ENCODE data around the gene MEGF6.

The MEGF6 gene

GRCh38 chr1:3459051-3459908 is 152.0 kb downstream of the MEGF6 start:
- H3K9ac ChIP-seq (ENCODE audit: low read depth in 1 of 2, low read length in 2 of 2) = peak overlapping the region; percentile 65 to 81
- no peaks in the 10 kb centered on the region for H3K9me3 ChIP-seq (ENCODE audit: control insufficient read depth in 2 of 2, low read length in 2 of 2)
- H3K4me1 ChIP-seq (ENCODE audit: control insufficient read depth in 2 of 2, insufficient read depth in 2 of 2, low read length in 2 of 2) = peaks cover 58 to 66% of the 10 kb centered on the region in 2 donors
- H3K27ac ChIP-seq (ENCODE audit: low read depth in 2 of 2, low read length in 2 of 2) = peak overlapping the region; percentile 92 to 94
- H3K36me3 ChIP-seq (ENCODE audit: control insufficient read depth in 2 of 2, insufficient read depth in 2 of 2, low read length in 2 of 2) = peaks cover 0 to 4% of the 10 kb centered on the region in 2 donors
- H3K27me3 ChIP-seq (ENCODE audit: control insufficient read depth in 2 of 2, insufficient read depth in 2 of 2, low read length in 2 of 2) = no peaks in the 10 kb centered on the region
- peak overlapping the region in 1 of 2 donors; percentile 9 for H3K4me3 ChIP-seq (ENCODE audit: low read length in 2 of 2)

DNA sequence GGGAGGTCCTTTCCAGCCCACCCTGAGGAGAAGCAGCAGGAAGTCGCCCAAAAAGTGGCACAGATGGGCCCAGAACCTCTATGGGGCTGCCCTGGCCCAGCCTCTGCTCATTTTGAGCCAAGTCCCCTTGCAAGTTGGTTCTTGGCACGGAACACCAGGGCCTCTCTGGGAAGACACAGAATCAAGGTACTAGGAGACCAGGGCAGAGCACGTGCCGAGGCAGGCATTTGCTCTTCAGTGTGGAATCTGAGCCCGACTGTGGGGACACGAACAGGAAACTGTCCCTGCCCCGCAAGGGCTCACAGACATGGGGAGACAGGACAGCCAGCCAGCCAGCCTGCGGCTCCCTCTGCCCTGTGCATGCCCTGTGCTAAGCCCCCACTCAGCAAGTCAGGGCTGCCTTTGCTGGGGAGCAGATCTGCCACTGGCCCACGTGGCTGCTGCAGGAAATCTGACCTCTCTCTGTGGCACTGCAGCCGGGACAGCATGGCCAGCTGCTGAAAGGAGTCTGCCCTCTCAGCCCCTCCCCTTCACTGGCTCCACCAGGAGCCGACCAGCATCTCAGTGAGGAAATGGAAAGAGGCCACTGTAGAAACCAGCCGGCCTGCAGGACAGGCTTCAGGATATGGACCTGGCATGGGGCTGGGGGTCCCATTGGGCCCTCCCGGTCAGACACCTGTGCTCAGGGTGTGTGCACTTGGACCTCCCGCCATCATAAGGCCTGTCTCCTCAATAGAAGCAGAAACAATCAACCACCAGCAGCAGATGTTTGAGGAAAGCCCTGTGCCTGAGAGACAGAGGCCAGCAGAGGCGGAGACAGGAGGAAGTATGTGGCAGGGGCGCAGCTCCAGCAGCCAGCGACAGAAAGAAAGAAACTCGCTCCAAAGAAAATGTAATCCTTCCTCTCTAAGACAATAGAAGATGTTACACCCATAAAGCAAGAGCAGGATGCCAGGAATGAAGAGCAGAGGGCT is 153.1 kb downstream of the MEGF6 start:
- peaks cover 67 to 75% of the 10 kb centered on the region in 2 donors for H3K4me1 ChIP-seq (ENCODE audit: control insufficient read depth in 2 of 2, insufficient read depth in 2 of 2, low read length in 2 of 2)

DNA sequence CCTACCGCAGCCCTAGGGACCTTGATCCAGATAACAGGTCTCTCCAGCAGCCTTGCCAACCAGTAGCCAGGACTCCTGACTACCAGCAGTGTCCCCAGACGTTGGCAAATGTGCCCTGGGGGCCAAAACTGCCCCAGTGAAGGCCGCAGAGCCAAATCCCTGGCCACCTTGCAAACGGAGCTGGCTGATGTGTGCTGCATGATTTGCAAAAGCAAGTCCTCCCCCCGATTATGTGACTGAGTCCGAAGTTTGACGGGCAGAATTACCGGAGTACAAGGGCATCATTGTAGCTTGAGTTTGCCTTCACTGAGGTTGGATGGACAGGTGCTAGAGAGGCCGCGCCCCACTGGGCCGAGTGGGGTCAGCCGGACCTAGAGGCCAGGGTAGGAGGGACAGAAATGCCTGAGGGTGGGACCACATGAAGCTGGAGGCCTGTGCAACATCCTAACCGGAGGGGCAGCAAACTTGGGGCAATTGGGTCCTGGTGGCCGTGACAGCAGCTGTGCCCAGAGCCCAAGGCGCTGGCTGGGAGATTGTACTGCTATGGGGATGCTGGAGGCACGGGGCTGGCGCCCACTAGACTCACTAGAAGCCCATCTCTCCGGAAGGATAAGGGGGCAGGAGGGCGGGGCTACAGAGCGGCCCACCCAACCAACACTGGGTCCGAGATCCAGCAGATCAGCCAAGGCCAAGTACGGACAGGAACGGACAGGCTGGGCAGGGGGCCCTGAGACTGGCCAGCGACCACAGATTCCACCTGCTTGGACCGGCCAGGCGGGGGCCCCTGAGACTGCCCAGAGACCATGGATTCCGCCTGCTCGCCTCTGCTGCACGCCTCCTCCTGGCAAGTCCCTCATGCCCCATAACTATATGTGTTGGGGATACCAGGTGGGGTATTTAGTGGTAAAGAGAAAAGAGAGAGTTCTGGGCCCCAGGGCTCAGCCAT is 154.1 kb downstream of the MEGF6 start:
- Histone ChIP-seq H3K4me1 (ENCODE audit: control insufficient read depth in 2 of 2, insufficient read depth in 2 of 2, low read length in 2 of 2) (peaks cover 67 to 76% of the 10 kb centered on the region in 2 donors), H3K9me3 (ENCODE audit: control insufficient read depth in 2 of 2, low read length in 2 of 2) (no peaks in the 10 kb centered on the region), H3K36me3 (ENCODE audit: control insufficient read depth in 2 of 2, insufficient read depth in 2 of 2, low read length in 2 of 2) (no peaks in the 10 kb centered on the region), H3K9ac (ENCODE audit: low read depth in 1 of 2, low read length in 2 of 2) (peak overlapping the region; percentile 52 to 81), H3K27ac (ENCODE audit: low read depth in 2 of 2, low read length in 2 of 2) (peak overlapping the region; percentile 92 to 94), H3K4me3 (ENCODE audit: low read length in 2 of 2) (peak overlapping the region; percentile 44 to 72), H3K27me3 (ENCODE audit: control insufficient read depth in 2 of 2, insufficient read depth in 2 of 2, low read length in 2 of 2) (peaks cover 0 to 2% of the 10 kb centered on the region in 2 donors)

More for the DNA sequence above, 153.1 kb downstream of the MEGF6 start:
- Histone ChIP-seq H3K4me3 (ENCODE audit: low read length in 2 of 2) (peak overlapping the region in 1 of 2 donors; percentile 21), H3K27me3 (ENCODE audit: control insufficient read depth in 2 of 2, insufficient read depth in 2 of 2, low read length in 2 of 2) (no peaks in the 10 kb centered on the region), H3K36me3 (ENCODE audit: control insufficient read depth in 2 of 2, insufficient read depth in 2 of 2, low read length in 2 of 2) (no peaks in the 10 kb centered on the region), H3K27ac (ENCODE audit: low read depth in 2 of 2, low read length in 2 of 2) (peak overlapping the region; percentile 92 to 94), H3K9me3 (ENCODE audit: control insufficient read depth in 2 of 2, low read length in 2 of 2) (no peaks in the 10 kb centered on the region), H3K9ac (ENCODE audit: low read depth in 1 of 2, low read length in 2 of 2) (peak overlapping the region; percentile 65 to 81)

DNA sequence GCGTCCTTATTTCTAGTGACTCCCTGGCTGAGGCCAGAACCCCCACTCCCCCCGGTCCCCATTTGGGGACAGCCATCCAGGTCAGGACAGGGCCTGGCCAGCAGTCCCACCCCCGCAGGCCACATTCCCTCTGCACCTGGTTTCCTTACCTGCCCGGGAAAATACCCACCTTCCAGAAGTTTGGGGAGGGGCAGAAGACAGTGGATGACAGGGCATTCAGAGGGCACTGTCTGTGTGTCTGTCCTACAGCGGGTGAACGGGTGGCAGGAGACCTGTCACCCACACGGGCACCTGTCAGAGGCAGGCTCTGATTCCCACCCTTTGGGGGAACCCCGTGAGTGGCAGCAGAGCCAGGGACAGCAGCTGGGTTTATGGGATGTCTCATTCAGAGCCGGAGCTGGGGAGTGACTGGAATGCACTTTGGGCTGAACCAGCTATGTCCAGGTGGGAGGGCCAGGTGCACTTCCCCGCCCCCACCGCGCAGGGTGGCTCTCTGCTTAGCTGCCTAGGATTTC is 154.8 kb downstream of the MEGF6 start:
- H3K9me3 ChIP-seq (ENCODE audit: control insufficient read depth in 2 of 2, low read length in 2 of 2) = no peaks in the 10 kb centered on the region
- no peaks in the 10 kb centered on the region for H3K36me3 ChIP-seq (ENCODE audit: control insufficient read depth in 2 of 2, insufficient read depth in 2 of 2, low read length in 2 of 2)
- H3K27me3 ChIP-seq (ENCODE audit: control insufficient read depth in 2 of 2, insufficient read depth in 2 of 2, low read length in 2 of 2) = peaks cover 0 to 2% of the 10 kb centered on the region in 2 donors
- peaks cover 66 to 73% of the 10 kb centered on the region in 2 donors for H3K4me1 ChIP-seq (ENCODE audit: control insufficient read depth in 2 of 2, insufficient read depth in 2 of 2, low read length in 2 of 2)
- peak overlapping the region; percentile 52 to 81 for H3K9ac ChIP-seq (ENCODE audit: low read depth in 1 of 2, low read length in 2 of 2)
- H3K4me3 ChIP-seq (ENCODE audit: low read length in 2 of 2) = peak overlapping the region; percentile 50 to 72
- peak overlapping the region; percentile 92 to 94 for H3K27ac ChIP-seq (ENCODE audit: low read depth in 2 of 2, low read length in 2 of 2)

- Histone ChIP-seq H3K27ac (ENCODE audit: low read depth in 2 of 2, low read length in 2 of 2) (peak overlapping the region; percentile 92 to 94), H3K9me3 (ENCODE audit: control insufficient read depth in 2 of 2, low read length in 2 of 2) (no peaks in the 10 kb centered on the region), H3K4me1 (ENCODE audit: control insufficient read depth in 2 of 2, insufficient read depth in 2 of 2, low read length in 2 of 2) (peaks cover 62 to 66% of the 10 kb centered on the region in 2 donors), H3K4me3 (ENCODE audit: low read length in 2 of 2) (peak overlapping the region; percentile 72 to 73), H3K36me3 (ENCODE audit: control insufficient read depth in 2 of 2, insufficient read depth in 2 of 2, low read length in 2 of 2) (no peaks in the 10 kb centered on the region), H3K27me3 (ENCODE audit: control insufficient read depth in 2 of 2, insufficient read depth in 2 of 2, low read length in 2 of 2) (peaks cover 0 to 2% of the 10 kb centered on the region in 2 donors), H3K9ac (ENCODE audit: low read depth in 1 of 2, low read length in 2 of 2) (peak overlapping the region; percentile 56 to 81)
Measured at GRCh38 chr1:3455670-3456448, 155.4 kb downstream of the MEGF6 start.

GRCh38 chr1:3454811-3455618 is 156.3 kb downstream of the MEGF6 start:
- peak overlapping the region; percentile 56 to 81 for H3K9ac ChIP-seq (ENCODE audit: low read depth in 1 of 2, low read length in 2 of 2)
- peak overlapping the region; percentile 72 to 73 for H3K4me3 ChIP-seq (ENCODE audit: low read length in 2 of 2)
- peaks cover 0 to 2% of the 10 kb centered on the region in 2 donors for H3K27me3 ChIP-seq (ENCODE audit: control insufficient read depth in 2 of 2, insufficient read depth in 2 of 2, low read length in 2 of 2)
- H3K4me1 ChIP-seq (ENCODE audit: control insufficient read depth in 2 of 2, insufficient read depth in 2 of 2, low read length in 2 of 2) = peaks cover 54 to 58% of the 10 kb centered on the region in 2 donors
- H3K9me3 ChIP-seq (ENCODE audit: control insufficient read depth in 2 of 2, low read length in 2 of 2) = no peaks in the 10 kb centered on the region
- H3K27ac ChIP-seq (ENCODE audit: low read depth in 2 of 2, low read length in 2 of 2) = peak overlapping the region; percentile 92 to 94
- no peaks in the 10 kb centered on the region for H3K36me3 ChIP-seq (ENCODE audit: control insufficient read depth in 2 of 2, insufficient read depth in 2 of 2, low read length in 2 of 2)

DNA sequence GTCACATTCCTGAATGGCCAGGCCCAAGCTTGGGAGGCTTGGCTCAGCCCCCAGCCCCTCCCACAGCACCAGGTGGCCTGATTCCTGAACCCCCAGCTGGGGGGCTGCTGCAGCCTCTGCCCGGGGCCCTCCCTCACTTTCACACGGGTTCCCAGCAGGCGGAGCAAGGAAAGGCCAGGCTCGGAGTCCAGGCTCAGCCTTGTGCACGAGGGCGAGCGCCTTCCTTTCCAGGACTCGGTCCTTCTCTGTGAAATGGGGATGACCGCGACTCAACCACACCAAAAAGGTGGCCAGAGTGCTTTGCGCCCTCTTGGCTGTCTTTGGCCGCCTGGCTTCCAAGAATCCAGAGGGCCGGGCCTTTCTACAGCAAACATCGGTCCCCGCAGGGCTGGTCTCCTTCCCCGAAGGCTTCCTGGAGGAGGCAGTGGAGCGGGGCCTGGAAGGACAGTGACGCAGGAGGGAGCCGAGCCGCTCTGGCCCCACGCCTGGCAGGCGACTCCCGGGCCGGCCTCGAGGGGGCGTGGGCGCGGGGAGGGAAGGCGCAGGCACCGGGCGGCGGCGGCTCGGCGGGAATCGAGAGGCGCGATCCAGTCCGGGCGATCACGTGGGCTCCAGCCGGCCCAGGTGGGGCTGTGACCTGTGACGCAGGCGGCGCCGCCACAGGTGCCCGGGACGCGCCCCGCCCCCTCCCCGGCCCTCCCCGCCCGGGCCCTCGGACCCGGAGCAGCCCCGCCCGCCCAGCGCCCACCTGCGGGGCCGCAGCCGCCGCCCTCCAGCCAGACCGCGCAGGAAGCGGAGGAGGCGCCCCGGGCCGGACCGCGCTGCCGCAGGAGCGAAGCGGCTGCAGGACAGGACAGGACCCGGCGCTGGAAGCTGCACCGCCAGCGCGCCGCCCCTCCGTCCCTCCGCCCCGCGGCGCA is 157.2 kb downstream of the MEGF6 start, which contains the start of gene ARHGEF16:
TSS of gene ARHGEF16 (plus strand) at position 775 of the 920 bp plus-strand sequence. CDS start 8,420 bp downstream, outside the sequence.
- Histone ChIP-seq H3K4me3 (ENCODE audit: low read length in 2 of 2) (peak within 1 kb of the TSS; percentile 72 to 73), H3K27me3 (ENCODE audit: control insufficient read depth in 2 of 2, insufficient read depth in 2 of 2, low read length in 2 of 2) (peaks cover 0 to 2% of the 10 kb centered on the region in 2 donors), H3K4me1 (ENCODE audit: control insufficient read depth in 2 of 2, insufficient read depth in 2 of 2, low read length in 2 of 2) (peaks cover 47 to 50% of the 10 kb centered on the region in 2 donors), H3K9ac (ENCODE audit: low read depth in 1 of 2, low read length in 2 of 2) (peak within 1 kb of the TSS; percentile 56 to 81), H3K36me3 (ENCODE audit: control insufficient read depth in 2 of 2, insufficient read depth in 2 of 2, low read length in 2 of 2) (no peaks in the 10 kb centered on the region), H3K27ac (ENCODE audit: low read depth in 2 of 2, low read length in 2 of 2) (peak within 1 kb of the TSS; percentile 92 to 94), H3K9me3 (ENCODE audit: control insufficient read depth in 2 of 2, low read length in 2 of 2) (no peaks in the 10 kb centered on the region)
